GM18520 (cell line): ENCODE measurements around the gene B4GALT6.

ENCODE experiments used
- ATAC-seq: cut with Tn5 transposase; IDR thresholded peaks from one replicate; pipeline ENCODE4 v1.9.1; 2021; ENCODE audit not compliant: unreplicated experiment

B4GALT6 gene

DNA sequence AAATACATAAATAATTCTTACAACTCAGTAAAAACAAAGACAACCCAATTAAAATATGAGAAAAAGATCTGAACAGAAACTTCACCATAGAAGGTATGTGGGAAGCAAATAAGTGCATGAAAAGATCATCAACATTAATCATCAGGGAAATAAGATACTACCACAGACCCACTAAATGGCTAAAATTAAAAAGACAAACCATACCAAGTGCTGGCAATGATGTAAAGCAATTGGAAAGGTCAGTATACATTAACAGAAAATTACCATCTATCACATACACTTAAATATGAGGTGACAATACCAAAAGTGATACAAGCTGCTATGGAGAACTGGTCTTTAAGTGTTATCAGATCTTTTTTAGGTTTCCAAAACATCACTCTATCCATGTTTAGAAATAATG lies 48.0 kb downstream of the B4GALT6 start:
- ATAC-seq, result no peak

DNA sequence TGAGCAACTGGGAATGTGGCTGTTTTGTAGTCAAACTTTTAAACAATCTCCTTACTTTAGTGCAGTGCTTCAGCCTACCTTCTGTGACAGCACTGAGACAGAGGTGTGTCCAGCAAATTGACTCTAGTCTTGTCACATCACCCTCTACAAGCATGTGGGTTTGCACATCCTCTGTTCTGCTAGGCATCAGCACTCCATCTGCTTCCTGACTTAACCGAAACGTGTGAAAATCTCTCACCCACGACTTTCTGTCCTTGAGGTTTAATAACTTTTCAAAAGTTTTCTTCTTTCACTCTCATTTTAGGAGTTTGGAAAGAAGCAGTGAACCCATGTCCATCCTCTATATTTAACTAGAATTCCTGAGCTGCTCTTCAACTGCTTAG lies 50.1 kb downstream of the B4GALT6 start:
- ATAC-seq, result peak; percentile 96

DNA sequence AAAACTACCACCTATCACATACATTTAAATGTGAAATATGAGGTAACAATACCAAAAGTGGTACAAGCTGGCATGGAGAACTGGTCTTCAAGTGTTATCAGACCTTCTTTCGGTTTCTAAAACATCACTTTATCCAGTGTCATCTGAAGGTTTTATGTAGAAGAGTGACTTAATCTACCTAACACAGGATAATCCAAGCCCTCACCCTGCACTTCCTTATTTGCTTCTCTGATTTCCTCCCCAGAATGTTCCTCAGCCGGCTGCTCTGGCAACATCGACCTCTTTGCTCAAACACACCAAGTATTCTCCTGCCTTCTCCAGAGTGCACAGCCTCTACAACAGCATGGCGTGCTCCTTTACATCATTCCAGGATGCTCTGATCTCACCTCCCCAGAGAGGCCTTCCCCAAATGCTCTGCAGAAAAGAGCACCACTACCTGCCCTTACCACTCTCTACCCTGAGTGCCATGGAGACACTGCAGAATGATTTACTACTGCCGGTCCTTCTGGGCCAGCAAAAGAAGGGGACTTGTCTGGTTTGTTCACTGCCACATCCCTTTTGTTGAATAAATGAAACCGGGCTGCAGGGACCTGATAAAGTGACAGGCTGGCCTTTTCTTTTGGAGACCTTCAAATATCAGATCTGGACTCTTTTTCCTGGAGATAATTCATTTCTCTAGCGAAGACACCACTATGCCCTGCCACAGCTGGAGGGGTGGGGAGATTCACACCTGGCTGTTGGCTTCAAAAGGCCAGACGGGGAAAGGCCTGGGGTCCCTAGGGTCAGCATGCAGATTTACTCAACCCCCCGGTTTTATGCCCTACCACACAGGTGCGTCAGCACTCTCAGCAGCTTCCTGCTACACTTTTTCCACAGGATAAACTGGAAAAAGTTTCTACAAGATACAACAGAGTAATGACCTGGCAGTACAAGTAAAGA lies 50.7 kb downstream of the B4GALT6 start:
- no peak for ATAC-seq

DNA sequence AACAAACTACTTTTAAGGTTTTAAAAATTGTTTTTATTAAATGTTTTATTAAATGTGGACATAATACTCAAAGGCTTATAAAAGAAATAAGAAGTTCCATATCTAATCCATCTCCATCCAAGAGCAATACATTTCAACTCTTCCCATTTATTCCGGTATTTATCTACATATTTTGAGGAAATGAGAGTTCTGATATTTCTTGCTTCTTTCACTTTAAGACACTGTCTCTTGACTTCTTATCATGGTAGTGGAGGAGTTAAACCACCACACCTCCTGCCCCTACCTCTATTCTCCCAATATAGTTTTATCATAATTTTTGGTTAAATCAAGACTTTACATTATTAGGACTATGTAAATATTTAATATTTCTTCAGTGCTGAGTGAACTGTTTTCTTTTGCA lies 52.0 kb downstream of the B4GALT6 start:
- no peak for ATAC-seq

DNA sequence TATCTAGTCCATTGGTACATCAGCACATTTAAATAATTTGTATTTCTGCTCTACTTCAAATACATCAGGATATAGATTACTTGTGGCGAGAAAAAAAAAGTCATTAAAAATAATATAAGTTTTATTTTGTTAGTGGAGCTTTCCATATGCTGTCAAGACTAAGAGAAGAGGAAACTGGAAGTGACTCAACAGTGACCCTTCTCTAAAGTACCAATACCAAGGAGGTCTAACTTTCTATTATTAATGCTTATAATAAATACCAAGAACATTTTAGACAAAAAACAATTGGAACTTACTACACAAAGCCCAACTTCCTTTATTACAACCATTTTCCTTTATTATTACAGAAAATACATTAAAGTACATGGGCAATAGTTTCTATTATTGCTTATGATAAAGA lies 52.9 kb downstream of the B4GALT6 start:
- no peak for ATAC-seq

DNA sequence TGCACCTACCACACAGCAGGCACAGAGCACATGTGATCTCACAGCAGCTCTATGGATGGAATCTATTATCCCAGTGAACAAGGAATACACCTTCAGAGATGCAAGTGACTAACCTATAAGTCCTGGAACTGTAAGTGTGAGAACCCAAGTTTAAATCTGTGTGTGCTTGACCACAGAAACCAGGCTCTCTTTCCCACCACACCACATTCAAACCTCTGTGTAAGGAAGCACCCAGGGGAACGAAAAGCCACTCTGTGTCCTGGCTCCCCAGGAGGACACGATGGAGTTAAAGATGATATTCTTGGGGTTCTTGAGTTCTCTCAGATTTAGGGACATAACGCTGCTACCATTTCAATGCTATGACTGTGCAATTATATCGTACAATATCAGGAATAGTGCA lies 53.8 kb downstream of the B4GALT6 start:
- no peak for ATAC-seq

DNA sequence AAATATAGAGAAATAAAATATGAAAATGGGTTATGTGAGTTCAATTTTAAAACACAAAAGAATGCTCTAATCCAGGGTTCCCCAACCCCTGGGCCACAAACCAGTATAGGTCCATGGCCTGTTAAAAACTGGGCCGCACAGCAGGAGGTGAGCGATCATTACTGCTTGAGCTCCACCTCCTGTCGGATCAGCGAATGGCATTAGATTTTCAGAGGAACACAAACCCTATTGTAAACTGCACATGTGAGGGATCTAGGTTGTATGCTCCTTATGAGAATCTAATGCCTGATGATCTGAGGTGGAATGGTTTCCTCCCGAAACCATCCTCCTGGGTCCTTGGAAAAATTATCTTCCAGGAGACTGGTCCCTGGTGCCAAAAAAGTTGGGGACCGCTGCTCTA lies 58.0 kb downstream of the B4GALT6 start:
- no peak for ATAC-seq

DNA sequence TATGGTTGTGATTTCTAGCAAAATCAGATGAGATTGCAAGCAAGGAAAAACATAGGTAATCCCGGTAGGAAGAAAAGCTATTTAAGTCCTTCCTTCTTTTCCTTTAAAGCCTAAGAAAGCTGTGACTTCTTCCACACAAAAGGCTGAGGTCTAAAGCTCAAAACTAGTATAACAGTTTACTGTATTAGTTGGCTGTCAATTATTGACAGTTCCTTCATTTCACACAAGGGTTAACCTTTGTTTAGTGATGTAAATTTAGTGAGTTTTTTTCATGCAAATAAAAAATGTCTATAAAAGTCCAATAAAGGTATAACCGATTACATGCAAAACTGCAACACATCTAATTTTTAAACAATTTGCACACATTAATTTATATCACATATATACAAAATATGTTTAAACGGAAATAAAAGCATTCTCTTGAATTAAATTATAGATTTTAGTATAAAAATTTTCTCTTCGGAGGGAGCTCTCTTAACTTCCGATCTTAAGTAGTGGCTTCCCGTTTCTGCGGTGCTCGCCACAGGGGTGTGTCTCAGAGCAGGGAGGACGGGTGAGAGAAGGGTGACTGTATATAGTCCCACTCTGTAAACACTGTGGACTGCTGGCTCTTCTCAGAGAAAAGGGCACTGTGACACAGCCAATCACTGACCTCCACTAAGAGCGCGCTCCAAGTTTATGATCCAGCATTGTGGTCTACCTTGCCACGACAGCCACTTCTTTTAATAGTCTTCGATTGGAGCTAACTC lies 59.3 kb downstream of the B4GALT6 start:
- no peak for ATAC-seq

DNA sequence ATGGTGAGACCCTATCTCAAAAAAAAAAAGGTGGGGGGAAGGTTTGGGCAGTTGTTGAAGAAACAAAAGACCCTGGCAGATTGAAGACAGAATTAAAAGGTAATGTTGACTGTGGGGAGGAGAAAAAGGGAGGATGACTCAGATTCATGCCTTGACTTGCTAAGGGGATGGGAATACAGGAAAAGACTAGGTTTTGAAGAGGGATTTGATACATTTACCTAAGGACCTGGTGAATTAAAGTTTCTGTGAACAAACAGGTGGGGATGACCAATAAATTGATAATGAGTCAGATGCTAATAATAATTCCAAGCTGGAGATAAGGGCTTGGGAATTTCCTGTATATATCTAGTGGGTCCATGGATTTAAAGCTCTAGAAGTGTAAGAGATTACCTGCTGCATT lies 65.1 kb downstream of the B4GALT6 start:
- no peak for ATAC-seq

DNA sequence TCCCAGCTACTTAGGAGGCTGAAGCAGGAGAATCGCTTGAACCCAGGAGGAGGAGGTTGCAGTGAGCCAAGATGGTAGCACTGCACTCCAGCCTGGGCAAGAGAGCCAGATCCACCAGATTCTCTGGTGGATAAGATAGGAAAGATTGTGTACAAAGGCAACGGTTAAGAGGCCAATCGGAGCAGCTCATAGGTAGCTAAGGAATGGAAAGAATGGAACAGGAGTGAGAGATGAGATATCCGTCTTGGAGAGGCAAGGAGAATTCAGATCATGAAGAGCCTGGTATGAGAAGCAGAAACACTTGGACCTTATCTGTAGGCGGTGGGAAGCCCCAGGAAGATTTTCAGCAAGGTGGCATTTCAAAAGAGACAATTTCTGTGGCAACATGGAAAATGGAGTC lies 65.6 kb downstream of the B4GALT6 start:
- no peak for ATAC-seq

DNA sequence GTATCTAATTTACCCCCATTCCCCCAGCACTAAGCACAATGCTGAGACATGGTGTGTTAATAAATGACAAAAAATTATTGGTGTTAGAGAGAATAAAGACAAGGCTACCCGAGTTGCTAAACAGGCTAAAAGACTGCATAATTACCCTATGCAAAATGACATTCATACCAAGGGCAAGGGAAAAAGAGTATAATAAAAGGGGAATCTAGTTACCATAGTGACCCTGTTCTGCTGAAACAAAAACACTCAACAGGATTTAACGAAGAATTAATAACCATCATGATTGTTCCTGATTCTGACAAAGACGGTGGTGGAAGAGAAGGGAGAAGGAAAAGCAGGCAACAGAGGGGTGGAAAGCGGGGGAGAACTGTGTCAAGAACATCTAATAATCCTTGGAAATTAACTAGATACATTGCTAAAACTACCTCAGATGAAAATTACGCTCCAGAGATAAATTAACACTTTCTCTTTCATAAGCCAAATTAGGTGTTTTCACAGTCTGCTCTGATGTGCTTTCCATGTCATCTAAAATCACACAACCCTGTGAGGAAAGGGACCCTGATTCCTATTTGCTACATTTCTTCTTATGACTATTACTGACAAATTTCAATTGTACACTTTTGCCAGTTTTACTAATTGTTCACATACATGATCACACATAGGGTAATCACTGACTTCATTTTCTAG lies 67.2 kb downstream of the B4GALT6 start:
- peak; percentile 41 for ATAC-seq

DNA sequence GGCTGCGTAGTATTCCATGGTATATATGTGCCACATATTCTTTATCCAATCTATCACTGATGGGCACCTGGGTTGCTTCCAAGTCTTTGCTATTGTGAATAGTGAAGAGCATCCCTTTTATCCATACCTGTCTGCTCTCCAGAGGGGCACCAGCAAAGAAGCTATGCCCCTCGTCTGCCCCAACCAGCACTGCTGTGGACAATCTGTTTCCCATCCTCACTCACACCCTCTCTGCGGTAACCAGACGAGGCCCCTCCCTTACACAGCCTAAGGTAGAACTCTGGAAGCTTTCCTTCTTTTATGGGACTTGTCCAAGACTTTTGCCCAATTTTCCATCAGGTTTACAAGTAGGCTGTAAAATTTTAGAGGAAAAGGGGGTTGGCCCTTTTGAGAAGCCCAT lies 67.8 kb downstream of the B4GALT6 start:
- no peak for ATAC-seq

DNA sequence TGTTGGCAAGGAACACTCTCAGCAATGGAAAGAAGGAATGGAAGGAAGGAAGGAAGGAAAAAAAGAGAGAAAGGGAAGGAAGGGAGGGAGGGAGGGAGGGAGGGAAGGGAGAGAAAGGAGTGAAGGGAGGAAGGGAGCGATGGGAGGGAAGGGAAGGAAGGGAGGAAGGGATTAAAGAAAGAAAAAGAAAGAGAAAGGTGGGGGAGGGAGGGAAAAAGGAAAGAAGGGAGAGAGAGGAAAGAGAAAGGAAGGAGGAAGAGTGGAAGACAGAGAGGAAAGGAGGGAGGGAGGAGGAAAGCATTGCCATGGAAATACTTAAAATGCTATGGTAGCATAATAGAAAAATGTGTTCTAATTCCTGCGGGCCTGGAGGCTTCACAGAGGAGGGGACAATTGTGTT lies 70.3 kb downstream of the B4GALT6 start:
- no peak for ATAC-seq

DNA sequence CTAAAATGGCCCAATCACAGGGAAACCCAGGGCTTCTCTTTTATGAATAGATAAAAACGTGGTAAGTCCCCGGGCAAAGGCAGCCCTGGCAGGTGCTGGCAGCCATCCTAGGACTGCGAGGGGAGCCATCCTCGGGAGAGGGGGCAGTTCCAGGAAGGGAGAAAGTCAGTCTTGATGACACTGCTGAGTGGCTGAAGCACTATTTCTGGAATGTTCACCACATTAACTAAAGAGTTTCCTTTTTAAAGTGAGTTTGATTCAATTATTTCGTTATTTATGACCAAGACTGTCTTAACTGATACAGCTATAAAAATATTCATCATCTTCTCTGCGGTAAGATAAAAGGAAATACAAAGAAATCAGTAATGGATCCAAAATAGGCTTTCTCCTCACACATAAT lies 72.3 kb downstream of the B4GALT6 start:
- no peak for ATAC-seq

DNA sequence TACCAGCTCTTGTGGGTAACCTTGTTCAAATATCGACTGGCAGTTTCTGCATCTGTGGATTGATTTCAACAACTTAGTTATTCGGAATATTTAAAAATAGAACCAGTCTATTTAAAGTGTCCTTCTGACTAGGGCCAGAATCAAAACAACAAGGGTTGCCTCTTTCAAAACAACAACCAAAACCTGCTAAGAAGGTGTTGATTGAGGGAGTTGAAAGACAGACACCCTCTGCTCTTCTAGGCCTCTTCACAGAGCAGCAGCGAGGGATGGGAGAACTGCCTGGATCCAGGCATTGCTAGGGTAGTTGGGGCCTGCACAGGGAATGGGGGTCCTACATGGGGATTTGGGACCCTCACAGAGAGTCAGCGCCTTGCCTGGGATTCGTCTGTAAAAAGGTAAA lies 72.9 kb downstream of the B4GALT6 start:
- ATAC-seq, result no peak

DNA sequence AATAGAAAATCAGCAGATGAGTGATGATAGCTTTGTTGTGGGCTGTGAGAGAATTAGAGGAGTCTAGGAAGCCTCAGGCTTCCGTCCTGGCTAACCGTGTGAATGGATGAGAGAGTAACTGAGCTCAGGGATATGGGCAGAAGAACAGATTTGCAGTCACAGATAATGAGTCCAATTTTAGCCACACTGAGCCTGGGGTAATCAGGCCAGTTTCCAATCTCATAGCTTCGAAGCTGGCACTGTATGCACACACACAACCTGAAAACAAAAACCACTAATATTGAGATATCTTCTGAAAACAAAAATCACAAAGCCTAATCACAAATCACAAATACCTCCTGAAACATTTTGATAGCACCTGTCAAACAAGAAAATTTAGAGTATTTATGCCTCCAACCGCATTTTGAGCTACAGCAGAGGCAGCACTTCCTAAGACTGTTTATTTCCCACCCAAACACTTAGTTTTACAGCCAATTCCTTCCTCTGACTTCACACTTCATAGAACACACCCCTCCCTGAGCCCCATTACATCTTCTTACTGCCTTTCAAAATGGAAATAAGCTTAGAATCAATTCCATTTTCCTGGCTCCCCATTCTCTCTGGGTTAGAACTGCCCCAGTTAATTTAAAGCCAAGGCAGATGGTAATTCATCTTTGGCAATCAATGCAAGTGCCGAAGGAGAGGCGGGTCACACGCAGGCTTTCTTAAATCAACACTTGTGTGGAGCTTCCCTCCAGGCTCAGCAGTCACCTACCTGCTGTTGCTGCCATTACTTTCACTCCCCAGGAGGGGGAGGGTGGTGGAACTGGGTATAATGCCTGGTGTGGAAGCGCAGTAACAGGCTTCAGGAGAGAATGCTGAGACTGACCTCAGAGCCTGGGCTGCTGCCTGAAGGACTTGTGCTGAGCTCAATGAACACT lies 73.8 kb downstream of the B4GALT6 start:
- ATAC-seq, result no peak

DNA sequence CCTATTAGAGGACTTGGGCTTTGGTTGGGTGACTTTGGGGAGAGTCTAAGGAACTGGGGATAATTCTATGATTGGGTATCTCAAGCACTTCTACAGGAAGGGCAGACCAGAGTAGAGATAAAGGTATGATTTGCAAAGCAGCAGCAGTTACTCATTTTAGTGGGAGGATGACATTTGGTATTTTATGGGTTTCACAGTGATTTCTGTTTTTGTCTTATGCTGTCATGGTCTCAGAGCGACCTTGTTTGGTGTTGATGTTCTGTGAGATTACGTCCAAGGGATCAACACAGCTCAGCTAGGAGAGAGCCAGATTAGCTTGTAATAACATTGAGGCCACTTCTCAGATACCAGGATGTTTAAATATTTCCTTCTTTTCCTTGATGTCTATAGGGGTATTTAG lies 74.5 kb downstream of the B4GALT6 start:
- ATAC-seq, result no peak

DNA sequence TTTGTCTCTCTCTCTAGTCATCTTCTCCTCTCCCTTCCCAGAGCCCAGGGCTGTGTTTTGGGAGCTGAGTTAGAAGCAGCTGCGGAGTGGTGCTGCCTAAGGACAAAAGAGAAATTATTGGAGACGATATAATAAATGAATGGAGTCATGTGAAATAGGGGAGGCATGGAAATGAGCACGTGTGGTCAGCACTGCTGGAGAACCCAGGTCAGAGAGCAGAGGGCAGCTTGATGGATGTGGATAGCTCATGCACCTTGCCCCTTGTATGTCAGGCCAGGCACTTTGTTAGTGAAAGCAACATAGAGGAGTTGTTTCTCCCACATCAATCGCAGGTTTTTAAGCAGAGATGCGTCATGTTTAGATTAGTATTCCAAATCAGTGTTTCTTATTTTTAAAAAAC lies 77.0 kb downstream of the B4GALT6 start:
- ATAC-seq, result no peak

DNA sequence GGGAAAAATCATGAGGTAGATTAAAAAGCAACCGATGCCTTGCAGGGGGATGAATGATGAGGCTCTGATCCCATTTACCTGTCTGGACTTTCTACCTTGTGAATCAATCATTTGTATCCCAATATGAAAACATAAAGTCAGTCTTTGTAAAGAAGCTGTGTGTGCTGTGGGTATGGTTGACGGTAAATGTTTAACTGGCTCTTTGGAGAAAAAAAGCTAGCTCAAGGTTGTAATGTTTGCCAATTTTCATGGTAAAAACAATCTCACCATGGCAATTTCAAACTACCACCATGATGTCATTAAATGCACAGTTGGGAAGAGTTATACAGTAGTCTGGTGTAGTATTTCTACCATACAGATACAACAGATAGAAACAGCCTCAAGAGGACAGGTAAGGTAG lies 78.1 kb downstream of the B4GALT6 start:
- ATAC-seq, result no peak

DNA sequence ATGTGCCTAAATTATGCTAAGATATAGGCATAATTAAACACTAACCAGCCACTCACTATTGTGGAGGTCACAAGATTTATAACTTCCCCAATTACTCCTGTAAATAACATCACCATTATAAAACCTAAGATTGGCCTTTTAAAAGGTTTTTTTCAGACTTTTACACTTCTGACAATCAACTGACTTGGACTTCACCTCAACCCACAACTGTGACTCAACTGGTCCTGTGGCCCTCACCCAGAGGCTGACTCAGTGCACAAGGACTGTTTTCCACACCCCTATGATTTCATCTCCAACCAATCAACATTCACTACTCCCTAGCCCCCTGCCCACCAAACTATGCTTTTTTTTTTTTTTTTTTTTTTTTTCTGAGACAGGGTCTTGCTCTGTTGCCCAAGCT lies 81.1 kb downstream of the B4GALT6 start:
- ATAC-seq, result no peak
